ENCODE results near the gene GPC5. TPM values are rescaled to one million over a fixed set of nuclear protein-coding genes. Genes with fewer than 3 reads are reported as not detected.
"Not testable (repeated sequence)": the region's sequence is repeated elsewhere in the genome, so short reads cannot be mapped to it uniquely, and the experiment has no call there.

Gene GPC5
- total RNA-seq, 2 experiments from 2014 or later, result 0.06 TPM; not detected in 1

- POLR2A ChIA-PET, result no interaction called here
- Mint-ChIP-seq H3K36me3 (ENCODE audit: low read depth) (no peaks in the 10 kb centered on the region), H3K4me1 (no peaks in the 10 kb centered on the region), H3K27ac (no peak overlapping the region), H3K4me3 (no peak overlapping the region), H3K27me3 (no peaks in the 10 kb centered on the region), H3K9me3 (no peaks in the 10 kb centered on the region)
- CTCF ChIA-PET, result no interaction called here
- no peak for DNase-seq
Observed at GRCh38 chr13:92727118-92727517, 1328.7 kb downstream of the GPC5 start.

- POLR2A ChIA-PET, result no interaction called here
- Mint-ChIP-seq H3K27ac (no peak overlapping the region), H3K36me3 (ENCODE audit: low read depth) (no peaks in the 10 kb centered on the region), H3K27me3 (no peaks in the 10 kb centered on the region), H3K4me1 (no peaks in the 10 kb centered on the region), H3K9me3 (peaks cover 4% of the 10 kb centered on the region), H3K4me3 (no peak overlapping the region)
- CTCF ChIA-PET, result no interaction called here
- DNase-seq, result no peak
Observed at GRCh38 chr13:92734068-92734467, 1335.6 kb downstream of the GPC5 start.

- H3K36me3 Mint-ChIP-seq (ENCODE audit: low read depth), result no peaks in the 10 kb centered on the region
- CTCF ChIA-PET, result no interaction called here
- H3K27me3 Mint-ChIP-seq, result no peaks in the 10 kb centered on the region
- no peak overlapping the region for H3K27ac Mint-ChIP-seq
- no peak overlapping the region for H3K4me3 Mint-ChIP-seq
- H3K9me3 Mint-ChIP-seq, result peaks cover 4% of the 10 kb centered on the region
- no peaks in the 10 kb centered on the region for H3K4me1 Mint-ChIP-seq
- no peak for DNase-seq
- POLR2A ChIA-PET, result no interaction called here
Observed at GRCh38 chr13:92734545-92734944, 1336.1 kb downstream of the GPC5 start.

- H3K4me1 Mint-ChIP-seq, result no peaks in the 10 kb centered on the region
Observed at GRCh38 chr13:92735909-92736308, 1337.5 kb downstream of the GPC5 start.

GRCh38 chr13:92739306-92739818, 1340.9 kb downstream of the GPC5 start:
- Mint-ChIP-seq H3K4me3 (no peak overlapping the region), H3K27ac (no peak overlapping the region), H3K27me3 (no peaks in the 10 kb centered on the region), H3K9me3 (peaks cover 6% of the 10 kb centered on the region), H3K4me1 (no peaks in the 10 kb centered on the region), H3K36me3 (ENCODE audit: low read depth) (no peaks in the 10 kb centered on the region)
- no peak for DNase-seq
- POLR2A ChIA-PET, result no interaction called here
- CTCF ChIA-PET, result no interaction called here

More at GRCh38 chr13:92735909-92736308, 1337.5 kb downstream of the GPC5 start:
- Mint-ChIP-seq H3K27me3 (no peaks in the 10 kb centered on the region), H3K9me3 (peaks cover 4% of the 10 kb centered on the region), H3K36me3 (ENCODE audit: low read depth) (no peaks in the 10 kb centered on the region), H3K4me3 (no peak overlapping the region), H3K27ac (no peak overlapping the region)
- DNase-seq, result no peak
- CTCF ChIA-PET, result no interaction called here
- POLR2A ChIA-PET, result no interaction called here

GRCh38 chr13:92743992-92744391, 1345.6 kb downstream of the GPC5 start:
- Mint-ChIP-seq H3K36me3 (ENCODE audit: low read depth) (no peaks in the 10 kb centered on the region), H3K4me3 (no peak overlapping the region), H3K27ac (no peak overlapping the region), H3K27me3 (no peaks in the 10 kb centered on the region), H3K9me3 (peaks cover 2% of the 10 kb centered on the region), H3K4me1 (no peaks in the 10 kb centered on the region)
- no peak for DNase-seq
- POLR2A ChIA-PET, result no interaction called here
- CTCF ChIA-PET, result no interaction called here

- H3K4me3 Mint-ChIP-seq, result no peak overlapping the region
- ChIA-PET POLR2A (no interaction called here), CTCF (interaction anchor here (0.7 kb wide), 1 partner anchor 1923 kb away, joined by 3 read pairs; no protein-coding TSS in a partner anchor)
- H3K27ac Mint-ChIP-seq, result no peak overlapping the region
- DNase-seq, result no peak
- no peaks in the 10 kb centered on the region for H3K36me3 Mint-ChIP-seq (ENCODE audit: low read depth)
- H3K4me1 Mint-ChIP-seq, result no peaks in the 10 kb centered on the region
- H3K27me3 Mint-ChIP-seq, result no peaks in the 10 kb centered on the region
- H3K9me3 Mint-ChIP-seq, result peaks cover 2% of the 10 kb centered on the region
Observed at GRCh38 chr13:92745258-92745657, 1346.8 kb downstream of the GPC5 start.

- H3K4me3 Mint-ChIP-seq, result not testable (repeated sequence)
Observed at GRCh38 chr13:92752705-92753104, 1354.3 kb downstream of the GPC5 start.

GRCh38 chr13:92761710-92762109, 1363.3 kb downstream of the GPC5 start:
- Mint-ChIP-seq H3K9me3 (peaks cover 9% of the 10 kb centered on the region), H3K36me3 (ENCODE audit: low read depth) (no peaks in the 10 kb centered on the region), H3K27me3 (no peaks in the 10 kb centered on the region), H3K4me1 (no peaks in the 10 kb centered on the region), H3K4me3 (no peak overlapping the region), H3K27ac (no peak overlapping the region)
- POLR2A ChIA-PET, result no interaction called here
- CTCF ChIA-PET, result no interaction called here
- DNase-seq, result no peak

More at GRCh38 chr13:92752705-92753104, 1354.3 kb downstream of the GPC5 start:
- H3K27ac Mint-ChIP-seq; POLR2A ChIA-PET; DNase-seq; H3K36me3 Mint-ChIP-seq (ENCODE audit: low read depth); H3K4me1 Mint-ChIP-seq; H3K27me3 Mint-ChIP-seq; H3K9me3 Mint-ChIP-seq; CTCF ChIA-PET: not testable (repeated sequence)

GRCh38 chr13:92767468-92767867, 1369.0 kb downstream of the GPC5 start:
- ChIA-PET POLR2A (no interaction called here), CTCF (no interaction called here)
- Mint-ChIP-seq H3K27me3 (no peaks in the 10 kb centered on the region), H3K36me3 (ENCODE audit: low read depth) (no peaks in the 10 kb centered on the region), H3K4me3 (no peak overlapping the region), H3K9me3 (peaks cover 13% of the 10 kb centered on the region), H3K27ac (no peak overlapping the region), H3K4me1 (no peaks in the 10 kb centered on the region)
- no peak for DNase-seq

- ChIA-PET POLR2A (no interaction called here), CTCF (no interaction called here)
- H3K27ac Mint-ChIP-seq, result no peak overlapping the region
- H3K9me3 Mint-ChIP-seq, result peaks cover 8% of the 10 kb centered on the region
- H3K27me3 Mint-ChIP-seq, result no peaks in the 10 kb centered on the region
- DNase-seq, result no peak
- H3K36me3 Mint-ChIP-seq (ENCODE audit: low read depth), result no peaks in the 10 kb centered on the region
- H3K4me1 Mint-ChIP-seq, result no peaks in the 10 kb centered on the region
- H3K4me3 Mint-ChIP-seq, result no peak overlapping the region
Observed at GRCh38 chr13:92768602-92769001, 1370.2 kb downstream of the GPC5 start.

- ChIA-PET POLR2A (no interaction called here), CTCF (no interaction called here)
- no peak for DNase-seq
- Mint-ChIP-seq H3K36me3 (ENCODE audit: low read depth) (no peaks in the 10 kb centered on the region), H3K27me3 (no peaks in the 10 kb centered on the region), H3K27ac (no peak overlapping the region), H3K9me3 (peaks cover 8% of the 10 kb centered on the region), H3K4me3 (no peak overlapping the region), H3K4me1 (no peaks in the 10 kb centered on the region)
Observed at GRCh38 chr13:92769046-92769445, 1370.6 kb downstream of the GPC5 start.

GRCh38 chr13:92775658-92776057, 1377.2 kb downstream of the GPC5 start:
- Mint-ChIP-seq H3K27me3 (no peaks in the 10 kb centered on the region), H3K27ac (no peak overlapping the region), H3K4me3 (no peak overlapping the region), H3K36me3 (ENCODE audit: low read depth) (no peaks in the 10 kb centered on the region), H3K9me3 (peaks cover 10% of the 10 kb centered on the region), H3K4me1 (no peaks in the 10 kb centered on the region)
- CTCF ChIA-PET, result no interaction called here
- no peak for DNase-seq
- POLR2A ChIA-PET, result no interaction called here

- DNase-seq, result no peak
- Mint-ChIP-seq H3K27ac (no peak overlapping the region), H3K4me1 (no peaks in the 10 kb centered on the region), H3K9me3 (no peaks in the 10 kb centered on the region), H3K36me3 (ENCODE audit: low read depth) (no peaks in the 10 kb centered on the region), H3K4me3 (no peak overlapping the region), H3K27me3 (no peaks in the 10 kb centered on the region)
- CTCF ChIA-PET, result interaction anchor here (0.7 kb wide), 1 partner anchor 20 kb away, joined by 3 read pairs; no protein-coding TSS in a partner anchor
- POLR2A ChIA-PET, result no interaction called here
Observed at GRCh38 chr13:92781965-92782690, 1383.7 kb downstream of the GPC5 start.
